ENCODE data around the gene DHRS9. TPM values are rescaled to one million over a fixed set of nuclear protein-coding genes. Genes with fewer than 3 reads are reported as not detected.

DHRS9 gene
- 0.42 TPM for total RNA-seq

- Histone ChIP-seq H3K4me1 (ENCODE audit: insufficient read depth, low read length) (peaks cover 76% of the 10 kb centered on the region), H3K4me3 (ENCODE audit: low read length) (peak within 1 kb of the TSS; percentile 18), H3K9me3 (ENCODE audit: low read depth, low read length) (no peaks in the 10 kb centered on the region), H3K27me3 (ENCODE audit: insufficient read depth, low read length) (no peaks in the 10 kb centered on the region)
These were observed at the start of gene DHRS9 for GRCh38 chr2:169069341-169069740. Gene DHRS9, plus strand, starts transcription at chr2:169069563. Its CDS starts 12,019 bp downstream, at chr2:169081582.

- no peak overlapping the region for H3K4me3 ChIP-seq (ENCODE audit: low read length)
- H3K4me1 ChIP-seq (ENCODE audit: insufficient read depth, low read length), result peaks cover 4% of the 10 kb centered on the region
- no peaks in the 10 kb centered on the region for H3K27me3 ChIP-seq (ENCODE audit: insufficient read depth, low read length)
- no peaks in the 10 kb centered on the region for H3K9me3 ChIP-seq (ENCODE audit: low read depth, low read length)
These were observed 46.2 kb upstream of the DHRS9 start for GRCh38 chr2:169023161-169023560.

GRCh38 chr2:169026056-169026455, 43.3 kb upstream of the DHRS9 start:
- no peaks in the 10 kb centered on the region for H3K9me3 ChIP-seq (ENCODE audit: low read depth, low read length)
- H3K4me3 ChIP-seq (ENCODE audit: low read length), result no peak overlapping the region
- no peaks in the 10 kb centered on the region for H3K27me3 ChIP-seq (ENCODE audit: insufficient read depth, low read length)
- peaks cover 4% of the 10 kb centered on the region for H3K4me1 ChIP-seq (ENCODE audit: insufficient read depth, low read length)

GRCh38 chr2:169027234-169027633, 42.1 kb upstream of the DHRS9 start:
- H3K9me3 ChIP-seq (ENCODE audit: low read depth, low read length), result no peaks in the 10 kb centered on the region
- no peak overlapping the region for H3K4me3 ChIP-seq (ENCODE audit: low read length)
- H3K4me1 ChIP-seq (ENCODE audit: insufficient read depth, low read length), result peaks cover 4% of the 10 kb centered on the region
- no peaks in the 10 kb centered on the region for H3K27me3 ChIP-seq (ENCODE audit: insufficient read depth, low read length)

- H3K4me1 ChIP-seq (ENCODE audit: insufficient read depth, low read length), result peaks cover 6% of the 10 kb centered on the region
- no peak overlapping the region for H3K4me3 ChIP-seq (ENCODE audit: low read length)
- no peaks in the 10 kb centered on the region for H3K9me3 ChIP-seq (ENCODE audit: low read depth, low read length)
- H3K27me3 ChIP-seq (ENCODE audit: insufficient read depth, low read length), result no peaks in the 10 kb centered on the region
These were observed 40.0 kb upstream of the DHRS9 start for GRCh38 chr2:169029341-169029740.

- Histone ChIP-seq H3K9me3 (ENCODE audit: low read depth, low read length) (no peaks in the 10 kb centered on the region), H3K27me3 (ENCODE audit: insufficient read depth, low read length) (no peaks in the 10 kb centered on the region), H3K4me3 (ENCODE audit: low read length) (no peak within 1 kb of the TSS), H3K4me1 (ENCODE audit: insufficient read depth, low read length) (peaks cover 5% of the 10 kb centered on the region)
These were observed 38.2 kb upstream of the DHRS9 start, which contains the start of gene ABCB11 for GRCh38 chr2:169031202-169031601. Gene ABCB11, minus strand, starts transcription at chr2:169031324. Its CDS starts 13,199 bp downstream, at chr2:169018125.

- H3K27me3 ChIP-seq (ENCODE audit: insufficient read depth, low read length), result no peaks in the 10 kb centered on the region
- H3K9me3 ChIP-seq (ENCODE audit: low read depth, low read length), result no peaks in the 10 kb centered on the region
- H3K4me1 ChIP-seq (ENCODE audit: insufficient read depth, low read length), result peaks cover 32% of the 10 kb centered on the region
These were observed 35.1 kb upstream of the DHRS9 start for GRCh38 chr2:169034256-169034655.

GRCh38 chr2:169034984-169035544, 34.3 kb upstream of the DHRS9 start:
- Histone ChIP-seq H3K4me1 (ENCODE audit: insufficient read depth, low read length) (peaks cover 39% of the 10 kb centered on the region), H3K27me3 (ENCODE audit: insufficient read depth, low read length) (no peaks in the 10 kb centered on the region), H3K4me3 (ENCODE audit: low read length) (no peak overlapping the region), H3K9me3 (ENCODE audit: low read depth, low read length) (no peaks in the 10 kb centered on the region)

More at GRCh38 chr2:169034256-169034655, 35.1 kb upstream of the DHRS9 start:
- no peak overlapping the region for H3K4me3 ChIP-seq (ENCODE audit: low read length)

- H3K27me3 ChIP-seq (ENCODE audit: insufficient read depth, low read length), result no peaks in the 10 kb centered on the region
- H3K4me3 ChIP-seq (ENCODE audit: low read length), result no peak overlapping the region
- H3K9me3 ChIP-seq (ENCODE audit: low read depth, low read length), result no peaks in the 10 kb centered on the region
- H3K4me1 ChIP-seq (ENCODE audit: insufficient read depth, low read length), result peaks cover 39% of the 10 kb centered on the region
These were observed 33.5 kb upstream of the DHRS9 start for GRCh38 chr2:169035887-169036286.

GRCh38 chr2:169036736-169037440, 32.5 kb upstream of the DHRS9 start:
- peaks cover 39% of the 10 kb centered on the region for H3K4me1 ChIP-seq (ENCODE audit: insufficient read depth, low read length)
- no peaks in the 10 kb centered on the region for H3K9me3 ChIP-seq (ENCODE audit: low read depth, low read length)
- H3K4me3 ChIP-seq (ENCODE audit: low read length), result no peak overlapping the region
- H3K27me3 ChIP-seq (ENCODE audit: insufficient read depth, low read length), result no peaks in the 10 kb centered on the region

- Histone ChIP-seq H3K9me3 (ENCODE audit: low read depth, low read length) (peaks cover 11% of the 10 kb centered on the region), H3K4me1 (ENCODE audit: insufficient read depth, low read length) (peaks cover 39% of the 10 kb centered on the region), H3K27me3 (ENCODE audit: insufficient read depth, low read length) (no peaks in the 10 kb centered on the region), H3K4me3 (ENCODE audit: low read length) (no peak overlapping the region)
These were observed 31.0 kb upstream of the DHRS9 start for GRCh38 chr2:169038338-169038757.

- peaks cover 35% of the 10 kb centered on the region for H3K4me1 ChIP-seq (ENCODE audit: insufficient read depth, low read length)
- H3K9me3 ChIP-seq (ENCODE audit: low read depth, low read length), result peaks cover 11% of the 10 kb centered on the region
- no peak overlapping the region for H3K4me3 ChIP-seq (ENCODE audit: low read length)
- no peaks in the 10 kb centered on the region for H3K27me3 ChIP-seq (ENCODE audit: insufficient read depth, low read length)
These were observed 29.7 kb upstream of the DHRS9 start for GRCh38 chr2:169039702-169040101.

GRCh38 chr2:169041594-169041993, 27.8 kb upstream of the DHRS9 start:
- Histone ChIP-seq H3K27me3 (ENCODE audit: insufficient read depth, low read length) (no peaks in the 10 kb centered on the region), H3K4me3 (ENCODE audit: low read length) (no peak overlapping the region), H3K9me3 (ENCODE audit: low read depth, low read length) (peaks cover 11% of the 10 kb centered on the region)

GRCh38 chr2:169042856-169043255, 26.5 kb upstream of the DHRS9 start:
- H3K27me3 ChIP-seq (ENCODE audit: insufficient read depth, low read length), result no peaks in the 10 kb centered on the region
- peaks cover 11% of the 10 kb centered on the region for H3K9me3 ChIP-seq (ENCODE audit: low read depth, low read length)
- no peak overlapping the region for H3K4me3 ChIP-seq (ENCODE audit: low read length)
- H3K4me1 ChIP-seq (ENCODE audit: insufficient read depth, low read length), result peaks cover 25% of the 10 kb centered on the region

More at GRCh38 chr2:169041594-169041993, 27.8 kb upstream of the DHRS9 start:
- H3K4me1 ChIP-seq (ENCODE audit: insufficient read depth, low read length), result peaks cover 31% of the 10 kb centered on the region

- Histone ChIP-seq H3K4me1 (ENCODE audit: insufficient read depth, low read length) (peaks cover 14% of the 10 kb centered on the region), H3K27me3 (ENCODE audit: insufficient read depth, low read length) (no peaks in the 10 kb centered on the region), H3K4me3 (ENCODE audit: low read length) (no peak overlapping the region), H3K9me3 (ENCODE audit: low read depth, low read length) (peaks cover 11% of the 10 kb centered on the region)
These were observed 22.8 kb upstream of the DHRS9 start for GRCh38 chr2:169046440-169047151.

Measured in mononuclear cell (primary cell).